Cardiac fibroblast (primary cell): ENCODE results near the gene FTCDNL1.

Experiments used
- DNase-seq, 2 donors: peaks; one replicate each; pipeline versions ENCODE4 v3.0.0 to v3.0.0-alpha.2; 2010; ENCODE audit warnings: low read depth in 2 of 2
- H3K4me3 ChIP-seq, 2 donors: replicated peaks in 1 of 2; 1 replicate in 1 of 2; 2 replicates in 1 of 2; pipeline ENCODE4 v1.5.1; 2011; ENCODE audit warnings: low read depth in 2 of 2, low read length in 2 of 2, mild to moderate bottlenecking in 2 of 2, moderate library complexity in 1 of 2
- CTCF ChIP-seq: IDR thresholded peaks from one replicate; pipeline ENCODE4 v1.5.1; 2011; ENCODE audit warnings: low read depth, mild to moderate bottlenecking, low read length, inconsistent platforms

Gene FTCDNL1

GRCh38 chr2:199727306-199727705, 123.7 kb downstream of the FTCDNL1 start:
- no peak overlapping the region for H3K4me3 ChIP-seq
- no peak for DNase-seq
- TF ChIP-seq CTCF: no peak

GRCh38 chr2:199718074-199718473, 132.9 kb downstream of the FTCDNL1 start:
- no peak overlapping the region for H3K4me3 ChIP-seq
- no peak for DNase-seq
- no peak for TF ChIP-seq CTCF

- no peak for TF ChIP-seq CTCF
- DNase-seq: no peak
- no peak overlapping the region for H3K4me3 ChIP-seq
Observed at GRCh38 chr2:199717587-199717907, 133.4 kb downstream of the FTCDNL1 start.

GRCh38 chr2:199716807-199717586, 134.0 kb downstream of the FTCDNL1 start:
- H3K4me3 ChIP-seq: no peak overlapping the region
- no peak for TF ChIP-seq CTCF
- DNase-seq: no peak

- no peak for DNase-seq
- no peak for TF ChIP-seq CTCF
- no peak overlapping the region for H3K4me3 ChIP-seq
Observed at GRCh38 chr2:199713746-199714145, 137.2 kb downstream of the FTCDNL1 start.

GRCh38 chr2:199710551-199710950, 140.4 kb downstream of the FTCDNL1 start:
- no peak for DNase-seq

More at GRCh38 chr2:199710551-199710950, 140.4 kb downstream of the FTCDNL1 start:
- no peak for TF ChIP-seq CTCF
- H3K4me3 ChIP-seq: no peak overlapping the region
